BJ (cell line): ENCODE results near the gene TNIK. TPM values are rescaled to one million over a fixed set of nuclear protein-coding genes. Genes with fewer than 3 reads are reported as not detected.
A peak's percentile ranks its signal among the peaks of the same experiment; 100 is the strongest.

Source experiments
- CTCF ChIA-PET: fragments of 350-600 bp; formaldehyde crosslinking; extraction: SDS; loops from one replicate; lab custom pipeline; 2021; ENCODE audit warnings: antibody characterized with exemption, inconsistent platforms; lab: Yijun Ruan, JAX
- POLR2A ChIA-PET: fragments of 300-600 bp; sonication (Branson Sonifier 250); formaldehyde crosslinking; extraction: SDS; loops from one replicate; lab custom pipeline; 2021; ENCODE audit warnings: antibody characterized with exemption; lab: Charles Lee
- DNase-seq: peaks from one replicate; pipeline ENCODE4 v3.0.0-alpha.2; 2011; ENCODE audit warnings: low read depth
- H3K27me3 ChIP-seq: 2 replicates; pipeline ENCODE4 v1.6.0; 2011; ENCODE audit warnings: low read length; ENCODE audit not compliant: control insufficient read depth, insufficient read depth
- H3K36me3 ChIP-seq: 2 replicates; pipeline ENCODE4 v1.5.1; 2011; ENCODE audit warnings: low read length; ENCODE audit not compliant: control insufficient read depth, insufficient read depth
- H3K4me3 ChIP-seq: 2 replicates; pipeline ENCODE4 v1.5.1; 2011; ENCODE audit warnings: low read depth, mild to moderate bottlenecking, control low read depth, low read length
- CTCF ChIP-seq: IDR thresholded peaks from 2 replicates; pipeline ENCODE4 v1.5.1; 2011; ENCODE audit warnings: low read depth, mild to moderate bottlenecking, control low read depth, inconsistent platforms, low read length, moderate library complexity; ENCODE audit not compliant: insufficient read depth
- polyA plus RNA-seq: library from polyadenylated mRNA; depleted of rRNA; stranded (reverse); fragments of >200 nt; gene quantifications from 2 replicates; pipeline ENCODE4 v1.2.3, GENCODE V29; 2011

Gene TNIK
- polyA plus RNA-seq, 1 experiment, result 2.1 TPM

- TF ChIP-seq CTCF, result no peak
- no peaks in the 10 kb centered on the region for H3K27me3 ChIP-seq
- POLR2A ChIA-PET, result no interaction called here
- H3K4me3 ChIP-seq, result no peak overlapping the region
- CTCF ChIA-PET, result no interaction called here
- DNase-seq, result no peak
- no peaks in the 10 kb centered on the region for H3K36me3 ChIP-seq
These were observed 343.3 kb downstream of the TNIK start for GRCh38 chr3:171116824-171117395.

- CTCF ChIA-PET, result no interaction called here
- DNase-seq, result no peak
These were observed 343.8 kb downstream of the TNIK start for GRCh38 chr3:171116365-171116764.

GRCh38 chr3:171115667-171116066, 344.5 kb downstream of the TNIK start:
- DNase-seq, result no peak
- ChIA-PET POLR2A (no interaction called here), CTCF (no interaction called here)
- no peak for TF ChIP-seq CTCF
- Histone ChIP-seq H3K27me3 (no peaks in the 10 kb centered on the region), H3K36me3 (no peaks in the 10 kb centered on the region), H3K4me3 (no peak overlapping the region)

More at GRCh38 chr3:171116365-171116764, 343.8 kb downstream of the TNIK start:
- no peak for TF ChIP-seq CTCF
- no peak overlapping the region for H3K4me3 ChIP-seq
- POLR2A ChIA-PET, result no interaction called here
- no peaks in the 10 kb centered on the region for H3K27me3 ChIP-seq
- no peaks in the 10 kb centered on the region for H3K36me3 ChIP-seq

- DNase-seq, result no peak
- Histone ChIP-seq H3K36me3 (no peaks in the 10 kb centered on the region), H3K27me3 (no peaks in the 10 kb centered on the region), H3K4me3 (no peak overlapping the region)
- CTCF ChIA-PET, result interaction anchor here (0.6 to 1.0 kb wide), 3 partner anchors 9 to 1113 kb away, joined by 3 to 4 read pairs (median 3); no protein-coding TSS in a partner anchor
- POLR2A ChIA-PET, result no interaction called here
- TF ChIP-seq CTCF, result 0 out of 2 replicates have a peak, but pooled peaks have one; percentile 15
These were observed 346.5 kb downstream of the TNIK start for GRCh38 chr3:171113716-171114115.

GRCh38 chr3:171110715-171111114, 349.5 kb downstream of the TNIK start:
- Histone ChIP-seq H3K27me3 (no peaks in the 10 kb centered on the region), H3K4me3 (no peak overlapping the region), H3K36me3 (peaks cover 1% of the 10 kb centered on the region; the same call in 1 of the 2 replicates)
- ChIA-PET CTCF (no interaction called here), POLR2A (no interaction called here)
- TF ChIP-seq CTCF, result no peak
- no peak for DNase-seq
